Cardiac fibroblast (primary cell): ENCODE results near the gene TMEM178B.

Experiments used
- DNase-seq, 2 donors: peaks; one replicate each; pipeline versions ENCODE4 v3.0.0 to v3.0.0-alpha.2; 2010; ENCODE audit warnings: low read depth in 2 of 2
- H3K4me3 ChIP-seq, 2 donors: replicated peaks in 1 of 2; 1 replicate in 1 of 2; 2 replicates in 1 of 2; pipeline ENCODE4 v1.5.1; 2011; ENCODE audit warnings: low read depth in 2 of 2, low read length in 2 of 2, mild to moderate bottlenecking in 2 of 2, moderate library complexity in 1 of 2
- TF ChIP-seq, protein P1 (sequence below): IDR thresholded peaks from one replicate; pipeline ENCODE4 v1.5.1; 2011; ENCODE audit warnings: low read depth, mild to moderate bottlenecking, low read length, inconsistent platforms

The TMEM178B gene

DNA sequence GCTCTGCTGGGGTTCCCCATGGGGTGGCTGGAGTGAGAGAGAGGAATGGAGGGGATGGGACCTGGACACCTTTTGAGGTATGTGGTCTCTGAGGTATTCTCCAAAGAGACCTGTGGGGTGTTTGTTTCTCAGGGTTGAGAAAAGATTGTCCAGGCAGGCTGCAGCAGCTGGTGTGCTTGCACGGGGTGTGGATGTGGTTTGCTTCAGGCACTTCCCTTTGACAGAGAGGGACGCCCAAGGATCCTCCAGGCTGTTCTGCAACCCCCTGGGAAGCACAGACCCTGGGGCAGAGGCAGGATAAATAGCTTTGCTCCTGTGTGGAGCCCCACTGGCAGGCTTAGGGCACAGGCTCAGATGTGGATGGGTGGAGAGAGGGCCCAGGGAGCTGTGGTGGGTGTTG, 362.3 kb downstream of the TMEM178B start:
- DNase-seq = no peak
- TF ChIP-seq, protein P1, sequence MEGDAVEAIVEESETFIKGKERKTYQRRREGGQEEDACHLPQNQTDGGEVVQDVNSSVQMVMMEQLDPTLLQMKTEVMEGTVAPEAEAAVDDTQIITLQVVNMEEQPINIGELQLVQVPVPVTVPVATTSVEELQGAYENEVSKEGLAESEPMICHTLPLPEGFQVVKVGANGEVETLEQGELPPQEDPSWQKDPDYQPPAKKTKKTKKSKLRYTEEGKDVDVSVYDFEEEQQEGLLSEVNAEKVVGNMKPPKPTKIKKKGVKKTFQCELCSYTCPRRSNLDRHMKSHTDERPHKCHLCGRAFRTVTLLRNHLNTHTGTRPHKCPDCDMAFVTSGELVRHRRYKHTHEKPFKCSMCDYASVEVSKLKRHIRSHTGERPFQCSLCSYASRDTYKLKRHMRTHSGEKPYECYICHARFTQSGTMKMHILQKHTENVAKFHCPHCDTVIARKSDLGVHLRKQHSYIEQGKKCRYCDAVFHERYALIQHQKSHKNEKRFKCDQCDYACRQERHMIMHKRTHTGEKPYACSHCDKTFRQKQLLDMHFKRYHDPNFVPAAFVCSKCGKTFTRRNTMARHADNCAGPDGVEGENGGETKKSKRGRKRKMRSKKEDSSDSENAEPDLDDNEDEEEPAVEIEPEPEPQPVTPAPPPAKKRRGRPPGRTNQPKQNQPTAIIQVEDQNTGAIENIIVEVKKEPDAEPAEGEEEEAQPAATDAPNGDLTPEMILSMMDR = no peak
- no peak overlapping the region for H3K4me3 ChIP-seq

- no peak for DNase-seq
- TF ChIP-seq, protein P1 = no peak
- H3K4me3 ChIP-seq = no peak overlapping the region
These were observed 362.8 kb downstream of the TMEM178B start for GRCh38 chr7:141436575-141437075.

DNA sequence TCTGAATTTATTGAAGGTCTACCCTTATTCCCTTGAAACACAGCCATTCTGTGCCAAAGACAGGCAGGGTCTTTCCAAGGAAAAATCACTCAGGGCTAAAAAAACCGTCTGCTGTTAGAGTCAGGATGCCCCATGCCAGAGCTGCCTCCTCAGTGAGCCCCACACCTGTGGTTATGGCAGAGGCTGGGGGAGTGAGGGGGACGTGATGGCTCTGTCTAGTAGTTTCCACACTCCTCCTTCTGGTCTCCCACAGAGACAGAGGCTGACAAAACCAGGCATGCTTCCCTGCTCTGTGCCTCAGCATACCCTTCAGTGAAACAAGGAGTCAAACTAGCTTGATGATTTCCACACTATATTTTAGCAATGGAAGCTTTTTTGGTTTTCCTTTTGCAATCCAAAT, 365.3 kb downstream of the TMEM178B start:
- TF ChIP-seq, protein P1 = no peak
- DNase-seq = no peak
- no peak overlapping the region for H3K4me3 ChIP-seq

DNA sequence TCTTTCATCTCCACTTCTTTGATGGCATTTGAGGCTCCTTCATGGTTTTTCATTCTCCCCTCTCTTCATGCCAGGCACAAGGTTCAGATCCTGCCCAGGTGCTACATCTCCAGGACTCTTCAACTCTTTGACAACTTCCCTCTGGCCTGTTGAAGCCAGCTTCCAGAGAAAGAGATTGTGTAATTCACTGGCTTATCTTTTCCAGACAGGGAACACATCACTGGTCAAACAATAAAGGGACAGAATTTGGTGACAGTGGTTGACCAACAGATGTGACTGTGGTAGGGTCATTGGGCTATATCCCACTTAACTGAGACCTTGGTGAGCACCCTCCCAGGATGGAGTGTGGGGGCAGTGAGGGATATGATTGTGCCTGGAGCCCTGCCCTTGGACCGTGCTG, 365.9 kb downstream of the TMEM178B start:
- no peak for DNase-seq
- TF ChIP-seq, protein P1 = no peak
- H3K4me3 ChIP-seq = no peak overlapping the region

DNA sequence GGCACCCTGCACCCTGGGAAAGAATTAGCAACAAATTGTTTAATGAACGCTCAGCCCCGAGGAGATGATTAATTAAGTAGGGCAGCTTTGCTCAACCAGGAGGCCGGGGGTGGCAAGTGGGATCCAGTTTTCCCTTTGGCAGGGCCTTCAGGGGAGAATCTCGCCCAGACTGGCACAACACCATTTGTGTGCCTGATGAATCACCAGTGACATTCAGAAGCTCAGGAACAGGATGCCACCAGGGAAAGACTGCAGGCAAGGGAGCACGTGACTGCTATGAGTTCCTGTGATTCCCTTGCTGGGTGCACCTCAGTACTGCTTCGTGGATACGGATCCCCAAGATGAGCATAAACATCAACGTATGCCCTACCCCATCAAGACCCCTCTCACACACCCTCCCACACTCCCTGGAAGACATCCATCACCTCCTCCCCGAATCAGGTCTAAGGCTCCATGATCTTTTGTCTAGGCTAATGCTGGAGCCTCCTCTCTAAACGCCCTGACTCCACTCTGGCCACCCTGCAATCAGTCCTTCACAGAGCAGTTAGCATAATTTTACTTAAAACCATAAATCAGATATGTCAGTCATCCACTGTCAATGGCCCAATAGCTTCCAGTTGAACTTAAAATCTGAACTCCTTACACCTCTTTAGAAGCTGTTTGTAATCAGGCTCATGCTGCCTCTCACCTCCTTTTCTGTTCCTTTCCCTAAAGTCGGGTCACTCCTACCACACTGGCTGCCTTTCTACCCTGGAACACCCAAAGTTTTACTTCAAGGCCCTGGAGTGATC, 368.2 kb downstream of the TMEM178B start:
- no peak for DNase-seq
- no peak overlapping the region for H3K4me3 ChIP-seq
- TF ChIP-seq, protein P1 = no peak

- H3K4me3 ChIP-seq = no peak overlapping the region
- TF ChIP-seq, protein P1 = no peak
- no peak for DNase-seq
These were observed 368.9 kb downstream of the TMEM178B start for GRCh38 chr7:141442781-141443180.
